Left colon (tissue), 2 donors: ENCODE data around the gene POLD3. TPM values are rescaled to one million over a fixed set of nuclear protein-coding genes. Genes with fewer than 3 reads are reported as not detected.
A peak's percentile ranks its signal among the peaks of the same experiment; 100 is the strongest.

ENCODE experiments used
- ATAC-seq: fragments of 200-7000 bp; cut with Tn5 transposase; one replicate; pipeline ENCODE4 v1.9.1; 2020; ENCODE audit warnings: mild to moderate bottlenecking, moderate library complexity
- DNase-seq, 2 donors: peaks; one replicate each; pipeline ENCODE4 v3.0.0-alpha.2; 2020
- intact Hi-C, 2 donors: fragments of 100-400 bp; cut with DNase I in 1 of 2; cut with micrococcal nuclease in 1 of 2; formaldehyde crosslinking; loops; one replicate each; pipeline versions ENCODE4 v1.11.2 to v1.14.0; 2022; cut with DNase I, micrococcal nuclease
- total RNA-seq, 2 donors: library from RNA; stranded (reverse); fragmentation: NEBNext Ultra II Directional; extraction: Animal tissue kit (Norgen Biotek cat#: 25700); gene quantifications; one replicate each; pipeline ENCODE4 v1.2.1, GENCODE V29; 2021
- donor health status: DM: no; HTN: no; CAD: no.
- donor health status: DM: yes; HTN: yes; CAD: no.

The POLD3 gene
- total RNA-seq, 2 donors from 2014 or later, result 21.0 to 33.3 TPM

- ATAC-seq (no peak), DNase-seq (no peak)
- intact Hi-C loops, result no loop called here
Measured at GRCh38 chr11:74662487-74663103, 70.2 kb downstream of the POLD3 start.

- intact Hi-C loops, result no loop called here
- no peak for ATAC-seq
- no peak for DNase-seq
Measured at GRCh38 chr11:74663315-74663714, 70.9 kb downstream of the POLD3 start.

DNA sequence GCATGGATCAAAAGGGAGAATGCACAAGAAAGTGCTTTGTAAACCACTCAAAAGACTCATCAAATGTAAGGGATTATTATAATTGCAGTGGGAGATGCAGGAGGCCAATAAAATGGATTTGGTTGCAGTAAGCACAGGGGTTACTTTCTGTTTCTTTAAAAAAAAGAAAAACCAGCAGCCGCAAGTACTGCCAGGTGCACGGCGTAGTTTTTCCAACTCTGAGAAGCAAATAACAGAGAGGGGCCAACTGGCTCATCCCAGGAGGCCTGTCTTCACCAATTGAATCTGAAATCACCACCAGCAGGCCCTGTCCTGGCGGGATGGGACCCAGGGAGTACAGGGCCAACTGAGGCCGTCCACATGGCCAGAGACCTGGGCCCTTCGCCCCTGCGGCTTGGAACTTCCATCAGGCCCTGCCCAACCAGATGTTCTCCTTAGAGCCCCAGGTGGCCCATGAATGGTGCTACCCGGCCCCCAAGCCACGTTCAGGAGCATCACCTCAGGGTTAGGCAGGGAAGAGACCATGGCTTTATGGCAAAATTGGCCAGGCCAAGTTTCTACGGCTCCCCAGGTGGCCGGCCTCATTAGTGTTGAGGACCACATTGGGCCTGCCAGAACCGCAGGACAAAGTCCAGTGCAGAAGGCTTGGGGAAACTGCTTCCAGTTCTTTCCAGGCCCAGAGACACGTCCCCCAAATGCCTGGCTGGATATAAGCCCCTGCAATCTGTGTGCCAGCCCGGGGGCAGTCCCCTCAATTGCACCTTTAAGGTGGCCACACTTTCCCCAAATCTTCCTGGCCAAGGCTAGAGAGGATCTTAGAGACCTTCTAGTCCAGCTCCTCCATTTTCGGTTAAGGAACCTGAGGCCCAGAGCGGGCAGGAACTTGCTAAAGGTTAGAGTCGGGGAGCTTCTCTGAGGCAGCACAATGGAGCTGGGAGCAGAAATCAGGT, 77.1 kb downstream of the POLD3 start:
- intact Hi-C loops, result no loop called here
- DNase-seq (no peak), ATAC-seq (no peak)

DNA sequence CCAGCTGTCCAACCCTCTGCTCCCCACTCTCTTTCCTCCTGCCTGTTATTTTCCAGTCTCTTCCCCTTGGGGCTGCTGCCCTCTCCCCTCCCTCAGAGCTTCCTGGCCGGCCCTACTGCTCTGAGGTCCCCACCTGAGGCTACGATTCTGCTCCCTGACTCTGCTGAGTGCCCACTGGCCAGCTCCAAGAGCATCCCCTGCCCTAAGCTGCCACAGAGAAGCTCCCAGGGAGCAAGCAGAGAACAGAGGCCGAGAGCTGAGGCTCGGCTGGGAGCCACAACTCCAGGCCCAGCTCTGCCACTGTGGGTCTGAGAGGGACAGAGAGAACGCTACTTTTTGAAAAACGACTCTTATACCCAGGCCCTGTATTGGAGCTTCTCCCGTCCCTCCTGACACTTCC, 77.8 kb downstream of the POLD3 start:
- DNase-seq (no peak), ATAC-seq (no peak)
- intact Hi-C loops, result no loop called here

- ATAC-seq (no peak), DNase-seq (no peak)
- intact Hi-C loops, result no loop called here
Measured at GRCh38 chr11:74671520-74672196, 79.3 kb downstream of the POLD3 start.

DNA sequence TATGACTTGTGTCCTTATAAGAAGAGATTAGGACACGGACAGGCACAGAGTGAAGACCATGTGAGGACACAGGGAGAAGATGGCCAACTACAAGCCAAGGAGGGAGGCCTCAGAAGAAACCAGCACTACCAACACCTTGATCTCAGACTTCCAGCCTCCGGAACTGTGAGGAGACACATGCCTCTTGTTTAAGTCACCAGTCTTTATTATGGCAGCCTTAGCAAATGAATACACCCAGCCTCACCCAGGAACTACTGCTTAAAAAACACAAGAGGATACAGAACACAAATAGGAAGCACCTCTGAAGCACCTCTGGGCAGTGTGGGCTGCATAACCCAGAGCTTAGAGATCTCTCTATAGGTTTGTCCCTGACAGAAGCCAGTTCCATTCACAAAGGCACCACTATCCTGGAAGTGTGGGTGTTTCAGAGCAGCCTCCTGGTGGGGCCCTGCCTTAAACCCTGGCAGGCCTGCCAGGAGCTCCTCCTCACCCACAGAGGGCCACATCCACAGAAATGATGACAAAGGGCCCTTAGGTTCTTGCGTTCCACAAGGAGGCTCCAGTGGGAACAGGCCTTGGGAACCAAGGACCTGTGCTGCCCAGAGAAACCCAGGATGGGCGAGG, 80.1 kb downstream of the POLD3 start:
- intact Hi-C loops, result no loop called here
- DNase-seq (no peak), ATAC-seq (no peak)

- peak; percentile 17 for ATAC-seq
- intact Hi-C loops, result no loop called here
- DNase-seq, result peak; percentile 48 to 64
Measured at GRCh38 chr11:74672956-74673692, 80.7 kb downstream of the POLD3 start.

- intact Hi-C loops, result no loop called here
- ATAC-seq, result no peak
- no peak for DNase-seq
Measured at GRCh38 chr11:74673693-74674360, 81.4 kb downstream of the POLD3 start.

DNA sequence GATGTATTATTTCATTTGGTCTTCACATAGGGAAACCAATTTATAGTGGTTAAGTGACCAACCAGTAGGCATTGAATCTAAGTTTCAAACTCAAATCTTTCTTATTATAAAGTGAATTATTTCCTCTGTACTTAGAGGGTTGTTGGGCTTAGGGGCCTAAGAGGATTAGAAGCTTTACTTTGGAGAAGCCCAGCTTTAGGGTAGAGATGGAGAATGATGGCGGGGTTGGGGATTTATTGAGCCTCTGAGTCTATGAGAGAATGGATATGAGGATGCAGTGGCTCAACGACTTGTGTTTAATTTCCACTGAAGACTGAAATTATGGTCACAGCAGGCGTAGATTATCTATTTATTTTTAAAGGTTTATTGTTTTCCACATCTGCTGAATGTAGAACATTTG, 83.4 kb downstream of the POLD3 start:
- DNase-seq (no peak), ATAC-seq (no peak)
- intact Hi-C loops, result no loop called here

- no peak for DNase-seq
- no peak for ATAC-seq
- intact Hi-C loops, result no loop called here
Measured at GRCh38 chr11:74676596-74676995, 84.2 kb downstream of the POLD3 start.

DNA sequence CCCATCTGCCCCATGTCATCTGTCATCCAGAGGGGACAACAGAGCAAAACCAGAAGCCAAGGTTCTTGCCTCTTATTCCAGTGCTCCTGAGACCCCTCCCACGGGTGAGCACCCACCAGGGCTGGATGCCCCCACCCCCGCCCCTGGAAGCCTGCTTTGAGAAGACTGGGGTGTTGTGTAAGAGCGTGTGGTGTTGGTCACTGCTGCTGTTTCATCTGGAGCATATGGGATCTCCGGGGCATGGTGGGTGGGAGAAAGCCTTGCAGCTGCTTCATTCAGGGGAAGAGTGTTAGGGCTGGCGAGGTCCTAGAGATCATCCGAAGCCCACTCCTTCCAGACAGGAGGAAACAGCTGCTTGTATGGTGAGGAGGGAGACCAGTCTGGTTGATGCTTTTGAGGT, 84.7 kb downstream of the POLD3 start:
- intact Hi-C loops, result no loop called here
- ATAC-seq, result no peak
- DNase-seq, result no peak

DNA sequence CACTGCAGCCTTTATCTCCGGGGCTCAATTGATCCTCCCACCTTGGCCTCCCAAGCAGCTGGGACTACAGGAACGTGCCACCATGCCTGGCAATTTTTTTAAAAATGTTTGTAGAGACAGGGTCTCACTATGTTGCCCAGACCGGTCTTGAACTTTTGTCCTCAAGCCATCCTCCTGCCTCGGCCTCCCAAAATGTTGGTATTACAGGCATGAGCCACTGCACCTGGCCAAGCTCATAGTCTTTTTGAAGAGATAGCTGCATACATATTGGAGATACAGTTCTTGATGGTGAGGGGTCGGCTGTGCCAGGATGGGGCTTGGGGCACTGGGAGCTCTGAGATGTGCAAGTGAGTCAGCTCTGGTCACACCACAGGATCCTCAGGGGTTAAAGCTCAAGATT, 85.7 kb downstream of the POLD3 start:
- DNase-seq, result no peak
- ATAC-seq, result no peak
- intact Hi-C loops, result no loop called here

- intact Hi-C loops, result no loop called here
- no peak for ATAC-seq
- DNase-seq, result no peak
Measured at GRCh38 chr11:74678591-74679512, 86.5 kb downstream of the POLD3 start.

DNA sequence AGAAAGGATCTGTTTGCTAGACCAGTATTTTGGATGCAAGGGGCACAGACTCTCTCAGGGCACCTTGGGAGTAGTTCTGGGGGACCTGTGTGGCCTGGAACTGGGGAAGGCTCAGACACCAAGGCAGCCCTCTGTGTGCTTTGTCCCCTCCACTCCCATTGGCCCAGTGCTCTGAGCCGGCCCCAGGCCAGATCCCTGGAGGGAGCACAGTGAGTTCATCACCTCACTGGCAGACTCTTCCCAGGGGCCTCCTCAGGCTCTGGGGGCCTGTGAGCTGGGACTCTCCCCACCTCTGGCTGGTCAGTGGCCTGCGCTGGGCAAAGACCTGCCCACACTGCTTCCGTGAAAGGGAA, 87.1 kb downstream of the POLD3 start:
- ATAC-seq, result no peak
- DNase-seq, result no peak
- intact Hi-C loops, result no loop called here

GRCh38 chr11:74680035-74680671, 87.8 kb downstream of the POLD3 start:
- DNase-seq (peak in 1 of 2 donors; percentile 12), ATAC-seq (no peak)
- intact Hi-C loops, result no loop called here

DNA sequence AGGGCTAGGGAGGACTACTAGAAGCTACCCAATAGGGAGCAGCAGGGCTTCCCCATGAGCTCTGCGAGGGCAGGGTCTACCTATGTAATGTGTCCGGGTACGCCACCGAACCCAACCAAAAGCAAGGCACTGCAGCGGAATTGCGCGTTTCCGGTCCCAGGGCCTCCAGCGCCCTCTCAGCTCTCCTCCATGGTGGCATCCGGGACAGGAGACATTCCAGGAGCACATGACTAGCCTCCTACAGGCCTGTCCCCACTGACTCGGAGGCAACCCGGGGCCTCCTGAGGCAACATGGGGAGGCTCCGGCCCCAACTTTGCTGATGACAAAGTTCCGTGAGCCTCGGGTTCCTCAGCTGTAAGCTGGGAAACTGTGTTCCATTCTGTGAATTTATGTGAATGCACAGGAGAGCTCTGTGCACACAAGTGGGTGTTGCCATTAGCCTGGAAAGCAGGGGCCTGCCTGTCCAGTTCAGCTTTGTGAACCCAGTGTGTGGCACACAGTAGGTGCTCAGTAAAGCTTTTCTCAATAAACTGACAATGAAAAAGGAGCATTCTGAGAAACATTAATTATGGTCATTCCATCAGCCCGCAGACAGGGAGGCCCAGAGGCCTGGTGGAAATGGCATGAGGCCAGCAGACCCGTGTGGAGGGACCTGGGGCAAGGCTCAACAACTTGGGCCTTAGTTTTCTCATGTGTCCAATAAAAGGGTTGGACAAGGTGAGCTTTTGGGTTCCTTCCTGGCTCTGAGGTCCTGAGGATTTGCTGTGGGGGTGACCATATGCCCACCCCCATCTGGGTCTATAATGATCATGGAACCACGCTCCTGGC, 88.5 kb downstream of the POLD3 start:
- peak in 1 of 2 donors; percentile 18 for DNase-seq
- intact Hi-C loops, result no loop called here
- ATAC-seq, result no peak
